Epidermal melanocyte (primary cell): ENCODE results near the gene DDR1.
"Not testable (repeated sequence)": the region's sequence is repeated elsewhere in the genome, so short reads cannot be mapped to it uniquely, and the experiment has no call there.

ENCODE experiments used
- DNase-seq: peaks from one replicate; pipeline ENCODE4 v3.0.0; 2011; ENCODE audit warnings: low spot score; ENCODE audit not compliant: insufficient read length

The DDR1 gene

GRCh38 chr6:30883685-30884520 lies at the start of gene DDR1:
Gene DDR1 (plus strand): TSS chr6:30884519. CDS start chr6:30888730, 4,211 bp downstream.
- DNase-seq, result peak; percentile 84

GRCh38 chr6:30834646-30835045 lies 49.7 kb upstream of the DDR1 start:
- DNase-seq, result no peak

- DNase-seq, result no peak
Measured at GRCh38 chr6:30835576-30835975, 48.7 kb upstream of the DDR1 start.

GRCh38 chr6:30836431-30836866 lies 47.9 kb upstream of the DDR1 start:
- DNase-seq, result no peak

GRCh38 chr6:30836957-30837356 lies 47.4 kb upstream of the DDR1 start:
- no peak for DNase-seq

- DNase-seq, result no peak
Measured at GRCh38 chr6:30837432-30837831, 46.9 kb upstream of the DDR1 start.

- DNase-seq, result no peak
Measured at GRCh38 chr6:30837870-30838269, 46.4 kb upstream of the DDR1 start.

GRCh38 chr6:30839671-30840070 lies 44.6 kb upstream of the DDR1 start:
- DNase-seq, result no peak

- no peak for DNase-seq
Measured at GRCh38 chr6:30840084-30840934, 44.0 kb upstream of the DDR1 start.

GRCh38 chr6:30840935-30841643 lies 43.2 kb upstream of the DDR1 start:
- no peak for DNase-seq

GRCh38 chr6:30841644-30842504 lies 42.4 kb upstream of the DDR1 start:
- no peak for DNase-seq

- DNase-seq, result no peak
Measured at GRCh38 chr6:30842754-30843610, 41.3 kb upstream of the DDR1 start.

- no peak for DNase-seq
Measured at GRCh38 chr6:30843611-30843998, 40.7 kb upstream of the DDR1 start.

GRCh38 chr6:30844118-30844535 lies 40.2 kb upstream of the DDR1 start:
- no peak for DNase-seq

- DNase-seq, result no peak
Measured at GRCh38 chr6:30845183-30845582, 39.1 kb upstream of the DDR1 start.

GRCh38 chr6:30847421-30847970 lies 36.8 kb upstream of the DDR1 start:
- DNase-seq, result no peak

- DNase-seq, result no peak
Measured at GRCh38 chr6:30847971-30848436, 36.3 kb upstream of the DDR1 start.

- no peak for DNase-seq
Measured at GRCh38 chr6:30849903-30850651, 34.2 kb upstream of the DDR1 start.

- not testable (repeated sequence) for DNase-seq
Measured at GRCh38 chr6:30852459-30852858, 31.9 kb upstream of the DDR1 start.
